HPDE6-E6E7 (cell line): ENCODE results near the gene ADAMTS2.

ENCODE experiments used
- DNase-seq: peaks from one replicate; pipeline ENCODE4 v3.0.0; 2011; ENCODE audit warnings: missing footprints; ENCODE audit errors: extremely low spot score

The ADAMTS2 gene

GRCh38 chr5:179194941-179195381 is 150.3 kb downstream of the ADAMTS2 start:
- DNase-seq, result no peak

- no peak for DNase-seq
Observed at GRCh38 chr5:179194201-179194910, 150.9 kb downstream of the ADAMTS2 start.

GRCh38 chr5:179193746-179194145 is 151.5 kb downstream of the ADAMTS2 start:
- DNase-seq, result no peak

GRCh38 chr5:179192891-179193470 is 152.3 kb downstream of the ADAMTS2 start:
- DNase-seq, result no peak

GRCh38 chr5:179192185-179192890 is 152.9 kb downstream of the ADAMTS2 start:
- no peak for DNase-seq

GRCh38 chr5:179191506-179192184 is 153.6 kb downstream of the ADAMTS2 start:
- no peak for DNase-seq

- no peak for DNase-seq
Observed at GRCh38 chr5:179190851-179191505, 154.3 kb downstream of the ADAMTS2 start.

- DNase-seq, result no peak
Observed at GRCh38 chr5:179188636-179189035, 156.6 kb downstream of the ADAMTS2 start.

- no peak for DNase-seq
Observed at GRCh38 chr5:179187681-179188575, 157.3 kb downstream of the ADAMTS2 start.

- no peak for DNase-seq
Observed at GRCh38 chr5:179187229-179187678, 158.0 kb downstream of the ADAMTS2 start.

- DNase-seq, result no peak
Observed at GRCh38 chr5:179186801-179187200, 158.5 kb downstream of the ADAMTS2 start.

- no peak for DNase-seq
Observed at GRCh38 chr5:179185941-179186411, 159.3 kb downstream of the ADAMTS2 start.

GRCh38 chr5:179185256-179185940 is 159.9 kb downstream of the ADAMTS2 start:
- DNase-seq, result no peak

- DNase-seq, result no peak
Observed at GRCh38 chr5:179184521-179185050, 160.7 kb downstream of the ADAMTS2 start.

- DNase-seq, result no peak
Observed at GRCh38 chr5:179183481-179183880, 161.8 kb downstream of the ADAMTS2 start.

GRCh38 chr5:179182601-179183000 is 162.7 kb downstream of the ADAMTS2 start:
- DNase-seq, result no peak

- no peak for DNase-seq
Observed at GRCh38 chr5:179181988-179182387, 163.3 kb downstream of the ADAMTS2 start.

- no peak for DNase-seq
Observed at GRCh38 chr5:179180921-179181645, 164.2 kb downstream of the ADAMTS2 start.

GRCh38 chr5:179180061-179180610 is 165.1 kb downstream of the ADAMTS2 start:
- DNase-seq, result no peak
